WTC11 (cell line): ENCODE measurements around the gene RTN4. TPM values are rescaled to one million over a fixed set of nuclear protein-coding genes. Genes with fewer than 3 reads are reported as not detected.

ENCODE experiments used
- ATAC-seq: fragments of 200-7000 bp; cut with Tn5 transposase; 2 replicates; pipeline ENCODE4 v1.10.0; 2021; ENCODE audit warnings: mild to moderate bottlenecking, moderate library complexity
- CTCF ChIA-PET: fragments of 300-600 bp; sonication (Branson Sonifier 250); formaldehyde crosslinking; loops from one replicate; lab custom pipeline; 2021; ENCODE audit warnings: antibody characterized with exemption; lab: Charles Lee
- POLR2A ChIA-PET: fragments of 350-600 bp; sonication (Branson Sonifier 250); formaldehyde crosslinking; loops from one replicate; lab custom pipeline; 2021; ENCODE audit warnings: antibody characterized with exemption; lab: Charles Lee
- DNase-seq: peaks from one replicate; pipeline ENCODE4 v3.0.0; 2021; ENCODE audit warnings: low spot score
- H3K27ac Mint-ChIP-seq: 2 replicates; pipeline ENCODE4 v1.8.0; 2021; ENCODE audit warnings: mixed read lengths
- H3K27me3 Mint-ChIP-seq: 2 replicates; pipeline ENCODE4 v1.8.0; 2021; ENCODE audit warnings: low read depth, mild to moderate bottlenecking, moderate library complexity, mixed read lengths
- H3K36me3 Mint-ChIP-seq: 2 replicates; pipeline ENCODE4 v1.8.0; 2021; ENCODE audit warnings: mixed read lengths
- H3K4me1 Mint-ChIP-seq: 2 replicates; pipeline ENCODE4 v1.8.0; 2022; ENCODE audit warnings: mixed read lengths
- H3K4me3 Mint-ChIP-seq: 2 replicates; pipeline ENCODE4 v1.8.0; 2021; ENCODE audit warnings: mild to moderate bottlenecking, moderate library complexity, mixed read lengths
- H3K9me3 Mint-ChIP-seq: 2 replicates; pipeline ENCODE4 v1.8.0; 2021; ENCODE audit warnings: mixed read lengths
- ATF6 ChIP-seq: sonication (generic); formaldehyde crosslinking; IDR thresholded peaks from 2 replicates; pipeline ENCODE4 v1.8.1; 2023; ENCODE audit warnings: mild to moderate bottlenecking, missing genetic modification reagents
- CBFB ChIP-seq: sonication (generic); formaldehyde crosslinking; IDR thresholded peaks from 2 replicates; pipeline ENCODE4 v1.8.1; 2022; ENCODE audit warnings: mild to moderate bottlenecking, low read depth, missing genetic modification reagents
- E2F5 ChIP-seq: sonication (generic); formaldehyde crosslinking; IDR thresholded peaks from 2 replicates; pipeline ENCODE4 v1.8.1; 2022; ENCODE audit warnings: mild to moderate bottlenecking, moderate library complexity, missing genetic modification reagents
- ETV6 ChIP-seq: sonication (generic); formaldehyde crosslinking; IDR thresholded peaks from 2 replicates; pipeline ENCODE4 v1.8.1; 2022; ENCODE audit warnings: mild to moderate bottlenecking, missing genetic modification reagents
- FOXK1 ChIP-seq: sonication (generic); formaldehyde crosslinking; IDR thresholded peaks from 2 replicates; pipeline ENCODE4 v1.8.0; 2022; ENCODE audit warnings: mild to moderate bottlenecking, moderate library complexity, missing genetic modification reagents
- GABPB1 ChIP-seq: sonication (generic); formaldehyde crosslinking; IDR thresholded peaks from 2 replicates; pipeline ENCODE4 v1.8.1; 2023; ENCODE audit warnings: mild to moderate bottlenecking, missing genetic modification reagents
- MXD4 ChIP-seq: fragments of 250-450 bp; sonication (Bioruptor Pico); IDR thresholded peaks from 2 replicates; pipeline ENCODE4 v1.8.0; 2021; ENCODE audit warnings: mild to moderate bottlenecking, moderate library complexity, borderline replicate concordance
- MYBL2 ChIP-seq: sonication (generic); formaldehyde crosslinking; IDR thresholded peaks from 2 replicates; pipeline ENCODE4 v1.8.1; 2023; ENCODE audit warnings: mild to moderate bottlenecking, moderate library complexity, missing genetic modification reagents
- NFE2L1 ChIP-seq: sonication (generic); formaldehyde crosslinking; IDR thresholded peaks from 2 replicates; pipeline ENCODE4 v1.8.1; 2023; ENCODE audit warnings: missing genetic modification reagents
- SP1 ChIP-seq: sonication (generic); formaldehyde crosslinking; conservative IDR thresholded peaks from 2 replicates; pipeline ENCODE4 v1.8.1; 2022; ENCODE audit warnings: missing genetic modification reagents
- USF1 ChIP-seq: sonication (generic); formaldehyde crosslinking; IDR thresholded peaks from 2 replicates; pipeline ENCODE4 v1.8.0; 2022; ENCODE audit warnings: mild to moderate bottlenecking, missing genetic modification reagents
- USF2 ChIP-seq: sonication (generic); formaldehyde crosslinking; IDR thresholded peaks from 2 replicates; pipeline ENCODE4 v1.8.1; 2023; ENCODE audit warnings: mild to moderate bottlenecking, missing genetic modification reagents, moderate library complexity
- ZNF138 ChIP-seq: sonication (generic); formaldehyde crosslinking; conservative IDR thresholded peaks from 2 replicates; pipeline ENCODE4 v1.8.1; 2022; ENCODE audit warnings: mild to moderate bottlenecking, moderate library complexity, missing genetic modification reagents
- ZNF232 ChIP-seq: sonication (generic); formaldehyde crosslinking; IDR thresholded peaks from 2 replicates; pipeline ENCODE4 v1.8.0; 2022; ENCODE audit warnings: mild to moderate bottlenecking, missing genetic modification reagents
- ZNF512 ChIP-seq: sonication (generic); formaldehyde crosslinking; IDR thresholded peaks from 2 replicates; pipeline ENCODE4 v1.8.1; 2022; ENCODE audit warnings: missing genetic modification reagents, borderline replicate concordance
- total RNA-seq: library from RNA; stranded (reverse); gene quantifications from 3 replicates; pipeline ENCODE4 v1.2.3, GENCODE V29; 2021

RTN4 gene
- total RNA-seq, 1 experiment from 2014 or later, result 202 TPM

- ChIA-PET POLR2A (interaction anchor here (0.6 to 1.9 kb wide), 10 partner anchors 13 to 189 kb away, joined by 3 to 10 read pairs (median 5); no protein-coding TSS in a partner anchor), CTCF (interaction anchor here (0.5 to 4.3 kb wide), 14 partner anchors 8 to 211 kb away, joined by 3 to 25 read pairs (median 5); no protein-coding TSS in a partner anchor)
- no peaks in the 10 kb centered on the region for H3K36me3 Mint-ChIP-seq
- peak overlapping the region; percentile 97 for H3K27ac Mint-ChIP-seq
- peaks cover 44% of the 10 kb centered on the region for H3K4me1 Mint-ChIP-seq
- H3K9me3 Mint-ChIP-seq, result no peaks in the 10 kb centered on the region
- H3K4me3 Mint-ChIP-seq, result peak overlapping the region; percentile 91
- DNase-seq, result peak; percentile 83
- peak; percentile 23 for ATAC-seq
- H3K27me3 Mint-ChIP-seq, result no peaks in the 10 kb centered on the region
- TF ChIP-seq MYBL2 (0 out of 2 replicates have a peak, but pooled peaks have one; percentile 63), NFE2L1 (CRISPR knock-in tag) (0 out of 2 replicates have a peak, but pooled peaks have one; percentile 35), ZNF232 (no peak), ETV6 (CRISPR knock-in tag) (peak; percentile 62; the same call in 1 of the 2 replicates), SP1 (CRISPR knock-in tag) (peak; percentile 21; the same call in 1 of the 2 replicates), FOXK1 (peak; percentile 39), MXD4 (CRISPR knock-in tag) (no peak), GABPB1 (peak; percentile 46; the same call in 1 of the 2 replicates), CBFB (CRISPR knock-in tag) (no peak)
Observed at GRCh38 chr2:55049043-55049820, 1.0 kb downstream of the RTN4 start.

- TF ChIP-seq E2F5 (no peak), USF1 (CRISPR knock-in tag) (0 out of 2 replicates have a peak, but pooled peaks have one; percentile 30), ZNF138 (CRISPR knock-in tag) (no peak), USF2 (peak; percentile 77)
- POLR2A ChIA-PET, result interaction anchor here (0.5 to 1.9 kb wide), 7 partner anchors 29 to 332 kb away, joined by 3 to 6 read pairs (median 4); no protein-coding TSS in a partner anchor
- Mint-ChIP-seq H3K27ac (peak overlapping the region; percentile 97), H3K4me3 (peak overlapping the region; percentile 91), H3K27me3 (no peaks in the 10 kb centered on the region), H3K4me1 (peaks cover 44% of the 10 kb centered on the region), H3K36me3 (no peaks in the 10 kb centered on the region), H3K9me3 (no peaks in the 10 kb centered on the region)
- DNase-seq (no peak), ATAC-seq (no peak)
- CTCF ChIA-PET, result interaction anchor here (0.9 to 4.3 kb wide), 10 partner anchors 8 to 149 kb away, joined by 3 to 25 read pairs (median 6); no protein-coding TSS in a partner anchor
Observed at GRCh38 chr2:55048508-55049042, 1.7 kb downstream of the RTN4 start.

- Mint-ChIP-seq H3K4me3 (peak overlapping the region; percentile 91), H3K27me3 (no peaks in the 10 kb centered on the region), H3K4me1 (peaks cover 49% of the 10 kb centered on the region), H3K36me3 (no peaks in the 10 kb centered on the region), H3K27ac (peak overlapping the region; percentile 82), H3K9me3 (no peaks in the 10 kb centered on the region)
- no peak for ATAC-seq
- no peak for DNase-seq
- POLR2A ChIA-PET, result interaction anchor here (1.7 to 1.8 kb wide), 3 partner anchors 86 to 176 kb away, joined by 3 to 6 read pairs (median 5); no protein-coding TSS in a partner anchor
- no peak for TF ChIP-seq ZNF512 (CRISPR knock-in tag)
- TF ChIP-seq ATF6, result no peak
- CTCF ChIA-PET, result interaction anchor here (1.0 to 4.3 kb wide), 6 partner anchors 11 to 119 kb away, joined by 3 to 25 read pairs (median 6); no protein-coding TSS in a partner anchor
Observed at GRCh38 chr2:55047677-55048299, 2.5 kb downstream of the RTN4 start.
